Fibroblast of lung (primary cell): ENCODE data around the gene ASPN.

Experiments used
- EZH2 ChIP-seq: IDR thresholded peaks from 2 replicates; pipeline ENCODE4 v1.5.1; 2012; ENCODE audit warnings: low read length, control low read depth, mild to moderate bottlenecking; ENCODE audit errors: missing control alignments
- TF ChIP-seq, protein P1 (sequence below), 2 donors: IDR thresholded peaks in 1 of 2; conservative IDR thresholded peaks in 1 of 2; 1 replicate in 1 of 2; 2 replicates in 1 of 2; pipeline ENCODE4 v1.5.1; 2011 to 2012; ENCODE audit warnings: low read length in 2 of 2, control low read depth in 1 of 2, inconsistent platforms in 1 of 2, low read depth in 1 of 2, mild to moderate bottlenecking in 1 of 2

DNA sequence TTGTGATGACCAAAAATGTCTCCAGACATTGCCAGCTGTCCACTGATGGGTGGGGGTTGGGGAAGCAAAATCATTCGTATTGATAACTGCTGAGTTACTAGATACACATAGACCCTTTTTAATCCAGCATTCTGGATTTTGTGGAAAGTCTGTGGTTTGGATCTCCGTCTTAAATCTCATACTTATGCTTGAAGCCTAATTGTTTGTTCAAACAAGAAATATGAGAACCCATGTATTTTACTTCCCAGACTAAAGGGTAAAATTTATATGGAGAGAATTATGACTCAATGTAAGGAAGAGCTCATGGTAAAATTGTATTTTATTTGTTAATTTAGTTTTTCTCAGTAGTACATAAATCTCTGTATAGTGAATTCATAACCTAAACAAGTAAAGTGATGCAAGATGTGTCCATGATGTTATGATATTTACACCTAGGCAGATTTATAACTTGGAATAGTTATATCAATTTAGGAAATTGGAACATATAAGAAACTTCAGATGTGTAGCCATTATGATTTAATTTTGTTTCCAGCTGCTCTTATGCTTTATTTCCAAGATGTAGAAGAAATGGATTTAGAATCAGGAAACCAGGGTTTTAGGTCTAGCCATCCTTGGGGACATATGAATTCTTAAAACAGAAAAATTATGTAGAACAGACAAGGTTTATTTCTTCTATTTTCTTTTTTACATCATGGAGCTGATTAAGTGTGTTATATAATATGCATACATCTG lies 73.4 kb downstream of the ASPN start:
- TF ChIP-seq, protein P1, sequence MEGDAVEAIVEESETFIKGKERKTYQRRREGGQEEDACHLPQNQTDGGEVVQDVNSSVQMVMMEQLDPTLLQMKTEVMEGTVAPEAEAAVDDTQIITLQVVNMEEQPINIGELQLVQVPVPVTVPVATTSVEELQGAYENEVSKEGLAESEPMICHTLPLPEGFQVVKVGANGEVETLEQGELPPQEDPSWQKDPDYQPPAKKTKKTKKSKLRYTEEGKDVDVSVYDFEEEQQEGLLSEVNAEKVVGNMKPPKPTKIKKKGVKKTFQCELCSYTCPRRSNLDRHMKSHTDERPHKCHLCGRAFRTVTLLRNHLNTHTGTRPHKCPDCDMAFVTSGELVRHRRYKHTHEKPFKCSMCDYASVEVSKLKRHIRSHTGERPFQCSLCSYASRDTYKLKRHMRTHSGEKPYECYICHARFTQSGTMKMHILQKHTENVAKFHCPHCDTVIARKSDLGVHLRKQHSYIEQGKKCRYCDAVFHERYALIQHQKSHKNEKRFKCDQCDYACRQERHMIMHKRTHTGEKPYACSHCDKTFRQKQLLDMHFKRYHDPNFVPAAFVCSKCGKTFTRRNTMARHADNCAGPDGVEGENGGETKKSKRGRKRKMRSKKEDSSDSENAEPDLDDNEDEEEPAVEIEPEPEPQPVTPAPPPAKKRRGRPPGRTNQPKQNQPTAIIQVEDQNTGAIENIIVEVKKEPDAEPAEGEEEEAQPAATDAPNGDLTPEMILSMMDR (conservative IDR thresholded peaks at IDR 0.05 in 1 of 2, IDR thresholded peaks at IDR 0.05 in 1 of 2; ENCODE audit: low read depth in 1 of 2, low read length in 2 of 2) = no peak
- no peak for TF ChIP-seq EZH2
